Natural killer cell treated with Interleukin-12 subunit alpha and Interleukin-12 subunit beta and Interleukin-15 and Interleukin-18, amount 100 ng/mL, for 72 hours (primary cell): ENCODE results near the gene GPR68. TPM values are rescaled to one million over a fixed set of nuclear protein-coding genes. Genes with fewer than 3 reads are reported as not detected.

Source experiments
- ATAC-seq, 2 donors: fragments of 150-1000 bp; cut with Tn5 transposase in 1 of 2; sonication (Bioruptor Pico), chemical (Tn5 transposase) in 1 of 2; 2 replicates each; pipeline ENCODE4 v1.10.0; 2021
- DNase-seq: peaks from one replicate; pipeline ENCODE4 v3.0.0; 2022; ENCODE audit warnings: low spot score
- H3K27ac Mint-ChIP-seq, 2 donors: 1 replicate in 1 of 2; 2 replicates in 1 of 2; pipeline ENCODE4 v1.8.0; 2022; ENCODE audit warnings: mixed read lengths in 2 of 2, mild to moderate bottlenecking in 1 of 2, moderate library complexity in 1 of 2
- H3K27me3 Mint-ChIP-seq, 2 donors: 1 replicate in 1 of 2; 2 replicates in 1 of 2; pipeline ENCODE4 v1.8.0; 2022; ENCODE audit warnings: mixed read lengths in 2 of 2
- H3K36me3 Mint-ChIP-seq: one replicate; pipeline ENCODE4 v1.8.0; 2022; ENCODE audit warnings: mixed read lengths
- H3K4me1 Mint-ChIP-seq, 2 donors: 1 replicate in 1 of 2; 2 replicates in 1 of 2; pipeline ENCODE4 v1.8.0; 2022; ENCODE audit warnings: low read depth in 2 of 2, mixed read lengths in 2 of 2, mild to moderate bottlenecking in 1 of 2
- H3K4me3 Mint-ChIP-seq: one replicate; pipeline ENCODE4 v1.8.0; 2022; ENCODE audit warnings: mixed read lengths
- H3K9me3 Mint-ChIP-seq: 2 replicates; pipeline ENCODE4 v1.8.0; 2022; ENCODE audit warnings: mixed read lengths
- total RNA-seq, 2 donors: library from RNA; stranded (reverse); gene quantifications; one replicate each; pipeline ENCODE4 v1.2.3, GENCODE V29; 2022

The GPR68 gene
- total RNA-seq, 2 donors from 2014 or later, result 17.4 to 30.2 TPM

- Mint-ChIP-seq H3K4me3 (peak overlapping the region; percentile 68), H3K27me3 (no peaks in the 10 kb centered on the region)
- ATAC-seq, result peak; percentile 67 to 83
Measured at GRCh38 chr14:91223028-91223783, 21.3 kb downstream of the GPR68 start.

GRCh38 chr14:91221270-91221669, 23.2 kb downstream of the GPR68 start:
- Mint-ChIP-seq H3K4me3 (peak overlapping the region; percentile 61), H3K27me3 (no peaks in the 10 kb centered on the region), H3K4me1 (peaks cover 50 to 52% of the 10 kb centered on the region in 2 donors), H3K27ac (peak overlapping the region; percentile 63 to 65), H3K36me3 (peaks cover 17% of the 10 kb centered on the region), H3K9me3 (peaks cover 7% of the 10 kb centered on the region)
- ATAC-seq (no peak), DNase-seq (no peak)

More at GRCh38 chr14:91223028-91223783, 21.3 kb downstream of the GPR68 start:
- DNase-seq, result no peak
- Mint-ChIP-seq H3K36me3 (peaks cover 17% of the 10 kb centered on the region), H3K4me1 (peaks cover 67 to 70% of the 10 kb centered on the region in 2 donors), H3K27ac (peak overlapping the region; percentile 89 to 90), H3K9me3 (peaks cover 7% of the 10 kb centered on the region)

GRCh38 chr14:91220581-91221000, 23.9 kb downstream of the GPR68 start:
- no peak overlapping the region for H3K4me3 Mint-ChIP-seq
- no peaks in the 10 kb centered on the region for H3K27me3 Mint-ChIP-seq
- H3K36me3 Mint-ChIP-seq, result peaks cover 22% of the 10 kb centered on the region

GRCh38 chr14:91219517-91220389, 24.8 kb downstream of the GPR68 start:
- peaks cover 22% of the 10 kb centered on the region for H3K36me3 Mint-ChIP-seq
- H3K27me3 Mint-ChIP-seq, result no peaks in the 10 kb centered on the region
- H3K4me1 Mint-ChIP-seq, result peaks cover 38 to 44% of the 10 kb centered on the region in 2 donors

More at GRCh38 chr14:91220581-91221000, 23.9 kb downstream of the GPR68 start:
- peak overlapping the region; percentile 63 to 65 for H3K27ac Mint-ChIP-seq
- ATAC-seq, result no peak
- DNase-seq, result no peak
- H3K4me1 Mint-ChIP-seq, result peaks cover 43 to 49% of the 10 kb centered on the region in 2 donors
- H3K9me3 Mint-ChIP-seq, result peaks cover 7% of the 10 kb centered on the region

GRCh38 chr14:91218014-91218413, 26.5 kb downstream of the GPR68 start:
- H3K27me3 Mint-ChIP-seq, result no peaks in the 10 kb centered on the region
- peaks cover 23% of the 10 kb centered on the region for H3K36me3 Mint-ChIP-seq
- H3K27ac Mint-ChIP-seq, result peak overlapping the region in 1 of 2 donors; percentile 21
- ATAC-seq (no peak), DNase-seq (no peak)
- peaks cover 26 to 34% of the 10 kb centered on the region in 2 donors for H3K4me1 Mint-ChIP-seq
- H3K9me3 Mint-ChIP-seq, result peaks cover 2% of the 10 kb centered on the region
- H3K4me3 Mint-ChIP-seq, result no peak overlapping the region

More at GRCh38 chr14:91219517-91220389, 24.8 kb downstream of the GPR68 start:
- ATAC-seq (no peak), DNase-seq (no peak)
- Mint-ChIP-seq H3K9me3 (peaks cover 7% of the 10 kb centered on the region), H3K4me3 (no peak overlapping the region), H3K27ac (peak overlapping the region; percentile 7 to 63)

GRCh38 chr14:91216731-91217226, 27.7 kb downstream of the GPR68 start:
- Mint-ChIP-seq H3K4me1 (peaks cover 14 to 22% of the 10 kb centered on the region in 2 donors), H3K27ac (peak overlapping the region in 1 of 2 donors; percentile 44), H3K36me3 (peaks cover 18% of the 10 kb centered on the region), H3K4me3 (no peak overlapping the region), H3K9me3 (no peaks in the 10 kb centered on the region), H3K27me3 (no peaks in the 10 kb centered on the region)
- ATAC-seq (no peak), DNase-seq (no peak)

- DNase-seq (no peak), ATAC-seq (no peak)
- peaks cover 15% of the 10 kb centered on the region for H3K36me3 Mint-ChIP-seq
- H3K4me1 Mint-ChIP-seq, result peaks cover 0 to 14% of the 10 kb centered on the region in 2 donors
- H3K9me3 Mint-ChIP-seq, result no peaks in the 10 kb centered on the region
- peak overlapping the region; percentile 41 to 44 for H3K27ac Mint-ChIP-seq
- H3K4me3 Mint-ChIP-seq, result no peak overlapping the region
- no peaks in the 10 kb centered on the region for H3K27me3 Mint-ChIP-seq
Measured at GRCh38 chr14:91215381-91215780, 29.1 kb downstream of the GPR68 start.

- no peak for DNase-seq
- H3K27me3 Mint-ChIP-seq, result no peaks in the 10 kb centered on the region
- no peak for ATAC-seq
- no peak overlapping the region for H3K4me3 Mint-ChIP-seq
- peaks cover 17% of the 10 kb centered on the region for H3K36me3 Mint-ChIP-seq
- peaks cover 0 to 7% of the 10 kb centered on the region in 2 donors for H3K4me1 Mint-ChIP-seq
- H3K9me3 Mint-ChIP-seq, result no peaks in the 10 kb centered on the region
- no peak overlapping the region for H3K27ac Mint-ChIP-seq
Measured at GRCh38 chr14:91214306-91214705, 30.2 kb downstream of the GPR68 start.

- no peak for DNase-seq
- no peaks in the 10 kb centered on the region for H3K9me3 Mint-ChIP-seq
- peaks cover 4 to 14% of the 10 kb centered on the region in 2 donors for H3K4me1 Mint-ChIP-seq
- H3K27me3 Mint-ChIP-seq, result no peaks in the 10 kb centered on the region
- no peak overlapping the region for H3K4me3 Mint-ChIP-seq
- H3K36me3 Mint-ChIP-seq, result peaks cover 32% of the 10 kb centered on the region
- ATAC-seq, result no peak
- no peak overlapping the region for H3K27ac Mint-ChIP-seq
Measured at GRCh38 chr14:91211017-91211416, 33.5 kb downstream of the GPR68 start.

- Mint-ChIP-seq H3K4me1 (peaks cover 22 to 25% of the 10 kb centered on the region in 2 donors), H3K27ac (no peak overlapping the region), H3K4me3 (no peak overlapping the region), H3K9me3 (no peaks in the 10 kb centered on the region), H3K36me3 (peaks cover 30% of the 10 kb centered on the region), H3K27me3 (no peaks in the 10 kb centered on the region)
- ATAC-seq (no peak), DNase-seq (no peak)
Measured at GRCh38 chr14:91207008-91207407, 37.5 kb downstream of the GPR68 start.

- ATAC-seq (no peak), DNase-seq (no peak)
- Mint-ChIP-seq H3K4me1 (peaks cover 29 to 30% of the 10 kb centered on the region in 2 donors), H3K27me3 (no peaks in the 10 kb centered on the region), H3K27ac (peak overlapping the region; percentile 67 to 83), H3K9me3 (no peaks in the 10 kb centered on the region), H3K4me3 (peak overlapping the region; percentile 35), H3K36me3 (peaks cover 33% of the 10 kb centered on the region)
Measured at GRCh38 chr14:91205459-91205858, 39.0 kb downstream of the GPR68 start.

- Mint-ChIP-seq H3K36me3 (peaks cover 39% of the 10 kb centered on the region), H3K27ac (peak overlapping the region; percentile 67 to 83), H3K27me3 (no peaks in the 10 kb centered on the region), H3K4me3 (no peak overlapping the region), H3K4me1 (peaks cover 29 to 30% of the 10 kb centered on the region in 2 donors), H3K9me3 (no peaks in the 10 kb centered on the region)
- ATAC-seq (peak in 1 of 2 donors; percentile 9), DNase-seq (no peak)
Measured at GRCh38 chr14:91204657-91205056, 39.8 kb downstream of the GPR68 start.

GRCh38 chr14:91202234-91202974, 42.1 kb downstream of the GPR68 start:
- H3K36me3 Mint-ChIP-seq, result peaks cover 35% of the 10 kb centered on the region
- ATAC-seq (peak in 1 of 2 donors; percentile 24), DNase-seq (no peak)
- H3K9me3 Mint-ChIP-seq, result no peaks in the 10 kb centered on the region
- peak overlapping the region; percentile 5 to 67 for H3K27ac Mint-ChIP-seq
- H3K4me1 Mint-ChIP-seq, result peaks cover 27 to 29% of the 10 kb centered on the region in 2 donors
- no peaks in the 10 kb centered on the region for H3K27me3 Mint-ChIP-seq
- peak overlapping the region; percentile 12 for H3K4me3 Mint-ChIP-seq
